H1 (cell line): ENCODE data around the gene DDX47.

Source experiments
- JUN ChIP-seq: IDR thresholded peaks from 2 replicates; pipeline ENCODE4 v1.6.1; 2011; ENCODE audit warnings: low read depth, mild to moderate bottlenecking, improper control_type of control experiment, low read length
- POLR2A ChIP-seq, 2 experiments: IDR thresholded peaks; 1 replicate in 1 of 2; 2 replicates in 1 of 2; pipeline ENCODE4 v1.6.1; 2011; ENCODE audit warnings: low read depth in 2 of 2, low read length in 2 of 2, mild to moderate bottlenecking in 2 of 2; ENCODE audit errors: control extremely low read depth in 1 of 2
- SIN3A ChIP-seq, 2 experiments: IDR thresholded peaks in 1 of 2; conservative IDR thresholded peaks in 1 of 2; 2 replicates each; pipeline ENCODE4 v1.6.1; 2011 to 2012; ENCODE audit warnings: low read length in 2 of 2, improper control_type of control experiment in 1 of 2, low read depth in 1 of 2, mild to moderate bottlenecking in 1 of 2
- SIRT6 ChIP-seq: IDR thresholded peaks from one replicate; pipeline ENCODE4 v1.7.1; 2012; ENCODE audit warnings: low read length, inconsistent platforms
- TAF1 ChIP-seq: IDR thresholded peaks from 2 replicates; pipeline ENCODE4 v1.6.1; 2011; ENCODE audit warnings: mild to moderate bottlenecking, low read depth, low read length
- YY1 ChIP-seq: IDR thresholded peaks from 2 replicates; pipeline ENCODE4 v1.6.1; 2011; ENCODE audit warnings: low read depth, mild to moderate bottlenecking, low read length

DNA sequence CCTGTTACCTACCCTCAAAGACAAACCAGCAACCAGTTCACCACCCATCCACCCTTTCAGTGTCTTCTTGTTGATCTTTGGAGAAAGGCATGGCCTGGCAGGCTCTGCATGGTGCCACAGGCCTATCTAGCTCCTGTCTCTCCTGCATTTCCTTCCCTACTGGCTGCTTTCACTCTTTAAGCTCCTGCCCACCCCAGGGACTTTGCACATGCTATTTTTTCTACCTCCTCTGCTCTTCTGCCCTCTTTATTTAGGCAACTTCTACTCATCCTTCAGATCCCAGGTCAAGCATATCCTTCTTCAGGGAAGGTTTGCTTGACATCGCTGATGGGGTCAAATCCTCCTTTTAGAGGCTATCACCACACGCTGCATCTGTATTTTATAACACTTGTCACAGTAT lies 51.1 kb downstream of the DDX47 start:
- no peak for TF ChIP-seq POLR2A (IDR thresholded peaks at IDR 0.05; ENCODE audit: control extremely low read depth in 1 of 2, low read depth in 2 of 2, low read length in 2 of 2)
- no peak for TF ChIP-seq TAF1
- TF ChIP-seq YY1, result no peak
- no peak for TF ChIP-seq JUN
- TF ChIP-seq SIN3A (conservative IDR thresholded peaks at IDR 0.05 in 1 of 2, IDR thresholded peaks at IDR 0.05 in 1 of 2; ENCODE audit: low read depth in 1 of 2, low read length in 2 of 2), result no peak
- no peak for TF ChIP-seq SIRT6
